GM21576 (cell line): ENCODE results near the gene SPAG16.

ENCODE experiments used
- ATAC-seq: cut with Tn5 transposase; IDR thresholded peaks from one replicate; pipeline ENCODE4 v1.9.1; 2021; ENCODE audit warnings: mild to moderate bottlenecking, moderate library complexity; ENCODE audit not compliant: unreplicated experiment

Gene SPAG16

DNA sequence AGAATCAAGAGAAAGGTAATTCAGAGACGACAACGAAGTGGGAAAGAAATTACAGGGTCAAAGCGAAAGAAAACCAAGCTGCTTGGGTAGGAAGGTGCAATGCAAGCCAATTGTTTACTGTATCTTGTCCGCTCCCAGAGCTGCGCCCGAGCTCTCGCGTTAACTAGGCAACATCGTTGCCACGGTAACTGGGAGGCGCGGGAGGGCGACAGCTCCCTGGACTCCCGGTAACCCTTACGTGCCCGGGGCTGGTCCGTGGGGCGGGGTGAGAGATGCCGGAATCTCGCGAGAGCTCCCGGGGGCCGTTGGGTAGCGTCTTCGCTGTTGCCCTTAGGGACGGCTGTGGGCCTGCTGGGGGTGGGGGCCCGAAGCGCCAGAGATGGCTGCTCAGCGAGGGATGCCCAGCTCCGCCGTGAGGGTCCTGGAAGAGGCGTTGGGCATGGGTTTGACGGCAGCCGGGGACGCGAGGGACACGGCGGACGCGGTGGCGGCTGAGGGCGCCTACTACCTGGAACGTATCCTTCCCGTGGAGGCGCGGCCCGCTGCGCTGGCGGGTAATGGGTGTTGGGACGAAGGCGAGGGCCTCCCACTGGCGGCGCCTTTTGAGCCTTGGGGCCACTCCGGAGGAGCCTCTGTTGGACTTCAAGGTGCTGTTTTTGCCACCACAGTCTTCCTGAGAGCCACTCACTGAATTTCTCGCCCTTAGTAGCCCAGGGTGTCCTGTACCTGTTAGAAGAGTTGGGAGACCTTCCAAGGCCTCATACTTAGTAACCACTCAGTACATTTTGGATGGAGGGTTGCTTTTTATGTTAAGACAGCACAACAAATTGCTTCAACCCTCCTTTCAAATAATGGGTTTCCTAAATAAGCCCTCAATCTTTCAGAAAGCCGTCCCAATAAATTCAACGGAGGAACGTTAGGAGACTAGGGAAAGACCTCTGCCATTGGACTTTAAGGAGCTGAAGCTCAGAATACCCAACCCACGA is at the start of gene SPAG16:
SPAG16 (plus strand) TSS at position 360 of the 986 bp plus-strand sequence.
- ATAC-seq = peak; percentile 99

GRCh38 chr2:213234641-213235040 is 49.6 kb upstream of the SPAG16 start:
- no peak for ATAC-seq

GRCh38 chr2:213235741-213236140 is 48.5 kb upstream of the SPAG16 start:
- no peak for ATAC-seq

- ATAC-seq = no peak
These were observed 47.0 kb upstream of the SPAG16 start for GRCh38 chr2:213237251-213237650.

GRCh38 chr2:213237787-213238186 is 46.5 kb upstream of the SPAG16 start:
- no peak for ATAC-seq

DNA sequence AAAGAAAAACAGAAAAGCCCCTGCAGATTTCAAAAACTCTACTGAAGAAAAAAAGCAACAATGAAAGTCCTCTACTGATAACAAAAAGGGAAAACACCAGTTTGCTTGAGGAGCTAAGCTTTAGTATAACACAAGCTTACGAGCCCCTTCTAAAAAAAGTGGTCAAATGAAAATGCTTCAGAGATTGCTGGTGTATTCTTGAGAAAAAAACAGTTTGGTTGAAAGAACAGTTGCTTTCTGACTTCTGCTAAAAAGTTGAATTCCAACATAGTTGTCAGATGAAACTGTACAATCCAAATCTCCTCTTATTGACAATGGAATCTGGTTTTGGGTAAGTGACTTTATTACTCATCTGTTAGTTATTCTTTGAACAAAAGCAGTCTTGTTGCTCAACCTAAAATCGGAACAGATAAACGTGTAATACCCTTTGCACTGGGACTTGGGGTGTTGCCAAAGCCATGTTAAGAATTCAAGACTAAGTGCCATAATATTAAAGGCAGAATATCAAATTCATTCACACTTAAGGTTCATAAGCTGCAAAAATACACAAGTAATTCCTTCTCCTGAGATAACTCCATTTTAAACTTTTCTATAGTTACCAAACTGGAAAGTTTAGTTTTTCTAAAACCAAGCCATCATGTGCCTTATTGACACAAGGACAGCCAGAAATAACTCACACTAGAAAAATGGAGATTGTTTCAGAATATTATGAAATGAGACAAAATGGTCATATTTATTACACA is 45.3 kb upstream of the SPAG16 start:
- peak; percentile 40 for ATAC-seq

DNA sequence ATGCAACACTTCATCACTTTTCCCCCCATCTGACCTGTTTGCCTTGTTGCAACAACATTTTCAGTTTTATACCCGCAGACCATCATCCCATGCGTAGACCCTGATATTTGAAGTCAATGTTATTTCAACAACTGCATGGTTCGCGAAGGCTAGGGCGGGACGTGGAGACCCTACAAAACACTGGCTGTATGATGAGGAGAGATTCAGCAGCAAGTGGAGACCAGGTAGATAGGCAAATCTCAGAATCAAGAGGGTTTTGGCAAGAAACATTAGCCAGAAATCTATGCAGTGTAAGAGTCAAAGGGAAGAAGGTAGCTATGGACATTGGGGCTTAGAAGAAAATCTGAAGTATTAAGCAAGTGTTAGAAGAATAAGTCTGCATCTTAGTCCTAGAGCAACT is 42.4 kb upstream of the SPAG16 start:
- no peak for ATAC-seq

DNA sequence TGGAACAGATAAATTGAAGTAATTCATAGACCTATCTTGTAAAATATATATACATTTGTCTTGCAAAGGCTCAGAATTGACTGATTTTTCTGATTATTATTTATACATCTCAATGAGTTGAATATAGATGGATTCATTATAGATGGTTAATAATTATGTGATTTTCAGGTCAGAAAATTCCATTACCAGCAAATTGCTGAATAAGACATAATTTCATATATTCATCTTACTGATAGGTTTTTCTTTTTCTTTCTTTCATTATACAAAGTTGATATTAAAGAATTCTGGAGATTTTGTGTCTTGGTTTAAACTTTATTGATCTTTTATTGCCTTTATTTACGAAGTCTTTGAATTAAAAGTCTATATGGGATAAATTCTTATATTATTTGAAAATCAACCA is 41.6 kb upstream of the SPAG16 start:
- ATAC-seq = no peak

DNA sequence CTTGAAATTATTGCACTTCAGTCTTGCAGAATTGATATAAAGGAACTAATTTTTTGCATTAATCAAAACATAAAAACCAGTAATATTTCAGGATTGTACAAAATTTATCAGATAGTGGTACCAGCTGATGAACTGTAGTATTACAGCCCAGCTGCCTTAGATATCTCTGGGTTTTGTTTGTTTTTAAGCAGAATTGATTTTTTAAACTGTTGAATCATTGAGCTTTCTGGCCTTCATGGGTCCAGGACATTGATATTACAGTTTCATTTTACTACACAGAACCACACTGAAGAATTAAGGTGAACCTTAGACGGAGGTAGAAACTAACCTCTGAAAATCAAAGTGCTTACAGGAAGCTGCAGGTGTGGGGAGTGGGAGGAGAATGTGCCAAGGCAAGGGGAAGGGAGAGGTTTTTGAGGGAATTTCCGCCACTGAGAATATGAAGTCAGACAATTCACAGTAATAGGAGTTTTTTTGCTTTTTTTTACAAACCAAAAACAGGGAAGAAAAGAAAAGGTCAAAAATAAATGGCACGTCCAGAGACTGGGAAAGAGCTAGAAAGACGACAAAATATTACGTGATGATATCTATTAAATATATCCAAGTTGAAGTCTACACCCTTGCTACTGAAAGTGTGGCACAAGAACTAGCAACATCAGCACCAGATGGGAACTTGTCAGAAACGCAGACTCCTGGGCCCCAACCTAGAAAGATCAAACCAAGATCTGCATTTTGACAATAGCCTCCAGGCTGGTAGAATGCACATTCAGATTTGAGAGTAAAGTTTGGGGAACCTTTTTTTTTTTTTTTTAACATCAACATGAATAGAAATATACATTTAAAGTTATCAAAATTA is 40.8 kb upstream of the SPAG16 start:
- ATAC-seq = peak; percentile 38

GRCh38 chr2:213246497-213247281 is 37.6 kb upstream of the SPAG16 start:
- ATAC-seq = no peak

GRCh38 chr2:213247566-213247965 is 36.7 kb upstream of the SPAG16 start:
- ATAC-seq = no peak

DNA sequence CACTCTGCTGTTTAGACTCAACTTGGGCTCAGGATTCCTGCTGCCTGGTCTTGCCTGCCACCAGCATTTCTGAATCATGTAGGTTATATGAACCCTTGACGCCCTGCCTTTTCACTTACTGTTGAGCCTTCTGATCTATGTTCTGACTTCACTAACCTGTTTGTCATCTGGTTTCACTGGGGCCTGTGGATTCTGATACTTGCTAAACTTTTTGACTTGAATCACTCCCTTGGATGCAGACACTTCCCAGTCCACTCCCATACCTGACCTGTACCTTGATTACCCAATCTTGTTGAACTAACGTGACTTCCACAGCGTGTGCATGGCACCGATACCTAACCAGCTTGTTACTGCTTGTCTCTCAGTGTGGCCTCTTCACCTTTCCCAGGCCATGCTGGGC is 35.6 kb upstream of the SPAG16 start:
- ATAC-seq = no peak

DNA sequence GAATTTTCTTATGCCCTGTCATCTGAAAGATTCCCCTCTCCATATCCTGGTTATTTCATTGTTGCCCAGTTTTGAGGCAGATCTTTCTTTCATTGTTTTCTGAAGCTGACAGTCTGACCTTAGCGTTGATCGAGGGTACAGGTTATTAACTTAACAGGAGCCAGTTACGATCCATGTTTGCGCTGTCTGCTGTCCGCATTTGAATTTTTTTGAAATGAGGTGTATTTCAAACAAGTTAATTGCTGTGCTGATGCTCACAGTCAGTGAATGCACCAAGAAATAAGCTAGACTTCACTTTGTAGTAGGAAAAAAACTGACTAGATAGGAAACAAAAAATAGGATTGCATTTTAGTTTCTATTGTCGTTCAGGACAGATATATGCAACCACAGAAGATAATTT is 34.8 kb upstream of the SPAG16 start:
- no peak for ATAC-seq

DNA sequence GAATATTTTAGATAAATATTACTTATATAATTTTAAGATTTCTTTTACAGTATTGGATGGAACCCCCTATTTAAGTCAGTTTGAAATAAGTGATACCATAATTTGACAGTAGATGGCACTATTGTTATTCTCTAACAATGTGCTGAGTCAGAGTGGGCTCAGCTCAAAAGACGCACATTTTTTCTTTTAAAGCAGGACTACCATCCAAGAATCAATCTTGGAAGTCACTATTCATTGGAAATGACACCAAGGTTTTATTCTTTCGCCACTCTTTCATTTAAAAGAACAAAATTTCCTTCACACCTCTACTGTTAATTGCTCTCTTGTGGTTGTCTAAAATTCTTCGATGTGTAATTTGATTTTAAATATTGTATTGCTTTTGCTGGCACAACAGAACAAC is 32.6 kb upstream of the SPAG16 start:
- peak; percentile 81 for ATAC-seq

- ATAC-seq = no peak
These were observed 32.1 kb upstream of the SPAG16 start for GRCh38 chr2:213252206-213252605.

DNA sequence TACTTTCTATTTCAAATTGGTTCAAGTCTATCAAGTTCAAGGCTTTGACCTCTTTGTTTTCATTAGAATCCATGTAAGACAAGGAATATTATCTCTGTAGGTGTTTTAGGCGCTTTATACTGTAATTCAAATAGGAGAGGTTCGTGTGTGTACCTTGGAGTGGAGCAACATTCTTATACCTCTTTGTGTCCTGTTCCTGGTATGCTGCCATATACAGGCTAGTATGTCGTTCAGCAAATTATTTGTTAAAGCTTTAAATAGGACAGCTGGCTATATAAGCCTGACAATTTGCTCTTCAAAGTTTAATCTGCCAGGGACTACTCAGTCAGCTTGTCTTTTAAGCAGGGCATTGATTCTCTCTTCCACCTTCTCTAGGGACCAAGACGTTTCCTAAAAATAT is 31.1 kb upstream of the SPAG16 start:
- no peak for ATAC-seq

DNA sequence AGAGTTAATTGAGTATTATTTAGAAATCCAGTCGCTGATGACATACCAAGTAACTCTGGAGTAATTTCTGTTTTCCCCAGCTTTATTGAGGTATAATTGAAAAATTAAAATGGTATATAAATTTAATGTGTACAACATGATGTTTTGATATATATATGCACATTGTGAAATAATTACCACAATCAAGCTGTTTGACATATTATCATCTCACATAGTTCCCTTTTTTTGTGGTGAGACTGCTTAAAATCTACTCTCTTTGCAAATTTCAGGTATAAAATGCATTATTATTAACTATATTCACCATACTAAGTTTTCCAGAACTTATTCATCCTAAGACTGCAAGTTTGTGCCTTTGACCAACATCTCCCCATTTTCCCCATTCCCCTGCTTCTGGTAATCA is 25.0 kb upstream of the SPAG16 start:
- no peak for ATAC-seq

DNA sequence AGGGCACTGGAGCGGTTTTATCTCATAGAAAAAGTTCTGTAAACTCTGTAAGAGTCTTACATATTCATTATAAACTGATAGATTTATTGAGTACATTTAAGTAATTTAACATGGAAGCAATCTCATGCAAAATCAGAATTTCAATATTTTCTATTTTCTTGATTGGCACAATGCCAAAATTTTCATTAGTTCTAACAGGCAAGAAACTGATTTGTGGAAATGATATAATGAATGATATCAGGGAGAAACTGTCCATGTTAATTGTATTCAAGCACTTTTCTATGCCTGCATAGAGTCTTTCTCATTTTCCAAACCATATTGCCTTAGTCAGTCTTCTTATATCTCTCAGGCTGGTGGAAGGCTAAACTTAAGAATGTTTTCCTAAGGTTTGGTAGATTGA is 23.0 kb upstream of the SPAG16 start:
- ATAC-seq = no peak

- no peak for ATAC-seq
These were observed 22.5 kb upstream of the SPAG16 start for GRCh38 chr2:213261715-213262114.

DNA sequence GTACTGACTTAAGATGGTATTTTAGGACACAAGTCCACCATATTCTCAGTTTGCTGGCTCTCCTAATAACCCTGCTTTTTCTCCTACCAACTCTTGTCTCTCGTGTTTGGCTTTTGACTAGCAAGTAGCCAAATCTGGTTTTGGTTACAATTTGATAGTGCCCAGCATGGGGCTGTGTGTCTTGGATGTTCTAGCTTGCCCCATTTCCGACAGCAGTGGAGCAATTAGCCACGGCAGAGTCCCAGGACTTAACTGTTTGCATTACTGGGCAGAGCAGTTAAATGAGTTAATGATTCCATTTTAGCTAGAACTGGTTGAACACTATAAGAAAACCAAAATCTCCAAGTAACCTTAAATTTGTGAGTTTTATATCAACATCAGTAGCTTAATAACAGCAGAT is 18.6 kb upstream of the SPAG16 start:
- no peak for ATAC-seq
